Esophagus muscularis mucosa (tissue), 4 donors: ENCODE measurements around the gene POLDIP3. TPM values are rescaled to one million over a fixed set of nuclear protein-coding genes. Genes with fewer than 3 reads are reported as not detected.

ENCODE experiments used
- DNase-seq: peaks from one replicate; pipeline ENCODE4 v3.0.0-alpha.2; 2017; ENCODE audit errors: extremely low spot score
- H3K27ac ChIP-seq, 4 donors: fragments of 200-600 bp; sonication (generic); replicated peaks in 1 of 4; 1 replicate in 3 of 4; 2 replicates in 1 of 4; pipeline ENCODE4 v1.5.1; 2016 to 2019; ENCODE audit warnings: mild to moderate bottlenecking in 1 of 4
- H3K27me3 ChIP-seq, 4 donors: fragments of 200-600 bp; sonication (generic); one replicate each; pipeline versions ENCODE4 v1.5.1 to v1.6.0; 2016 to 2019
- H3K36me3 ChIP-seq, 4 donors: fragments of 200-600 bp; sonication (generic); one replicate each; pipeline ENCODE4 v1.5.1; 2016 to 2019
- H3K4me1 ChIP-seq, 4 donors: fragments of 200-600 bp; sonication (generic); one replicate each; pipeline ENCODE4 v1.5.1; 2016 to 2019
- H3K4me3 ChIP-seq, 4 donors: fragments of 200-600 bp; sonication (generic); 1 replicate in 2 of 4; 2 replicates in 2 of 4; pipeline ENCODE4 v1.5.1; 2016 to 2019; ENCODE audit warnings: mild to moderate bottlenecking in 4 of 4, moderate library complexity in 1 of 4
- H3K9me3 ChIP-seq, 4 donors: fragments of 200-600 bp; sonication (generic); 1 replicate in 3 of 4; 2 replicates in 1 of 4; pipeline ENCODE4 v1.5.1; 2016 to 2019
- CTCF ChIP-seq, 3 experiments: fragments of 200-600 bp in 2 of 3; fragments of 450-650 bp in 1 of 3; sonication (generic) in 2 of 3; IDR thresholded peaks; one replicate each; pipeline ENCODE4 v1.5.1; 2017 to 2019; ENCODE audit warnings: antibody characterized with exemption in 3 of 3, mild to moderate bottlenecking in 2 of 3, moderate library complexity in 1 of 3
- EP300 ChIP-seq: sonication (generic); formaldehyde crosslinking; IDR thresholded peaks from one replicate; pipeline ENCODE4 v1.6.1; 2017; ENCODE audit warnings: antibody characterized with exemption
- POLR2A ChIP-seq: fragments of 450-650 bp; IDR thresholded peaks from one replicate; pipeline ENCODE4 v1.6.1; 2017; ENCODE audit warnings: antibody characterized with exemption, moderate library complexity, mild to moderate bottlenecking, low read depth
- POLR2AphosphoS5 ChIP-seq, 2 donors: sonication (generic); formaldehyde crosslinking; IDR thresholded peaks; one replicate each; pipeline ENCODE4 v1.6.1; 2017; ENCODE audit warnings: antibody characterized with exemption in 2 of 2
- WGBS: methylation state at CpG from one replicate; pipeline ENCODE4 v1.1.5; 2018; 5-methylcytosine and 5-hydroxymethylcytosine counted together
- intact Hi-C: fragments of 100-400 bp; cut with DNase I; formaldehyde crosslinking; loops from one replicate; pipeline ENCODE4 v1.15.1; 2023
- total RNA-seq, 4 donors: library from RNA; depleted of rRNA; stranded (reverse); fragments of >200 nt; gene quantifications; one replicate each; pipeline versions ENCODE4 v1.1.0 to v1.2.1, GENCODE V29; 2016

The POLDIP3 gene
- total RNA-seq, 4 donors from 2014 or later = 30.6 to 47.6 (median 39.6) TPM

GRCh38 chr22:42624551-42625106 lies 9.9 kb upstream of the POLDIP3 start:
- no peak for DNase-seq
- no peak for TF ChIP-seq EP300
- no peak for TF ChIP-seq POLR2A
- no peak for TF ChIP-seq POLR2AphosphoS5 (IDR thresholded peaks at IDR 0.05)
- TF ChIP-seq CTCF (IDR thresholded peaks at IDR 0.05) = no peak
- no peak overlapping the region for H3K4me3 ChIP-seq
- H3K4me1 ChIP-seq = peaks cover 24 to 46% (median 40%) of the 10 kb centered on the region in 4 donors
- WGBS = 100% methylated on average over 1 of the region's 12 CpGs
- H3K36me3 ChIP-seq = peaks cover 42 to 93% (median 85%) of the 10 kb centered on the region in 4 donors
- no peaks in the 10 kb centered on the region for H3K9me3 ChIP-seq
- H3K27ac ChIP-seq = peak overlapping the region; percentile 10 to 62 (median 50)
- intact Hi-C loops = no loop called here
- no peaks in the 10 kb centered on the region for H3K27me3 ChIP-seq

- Histone ChIP-seq H3K9me3 (no peaks in the 10 kb centered on the region), H3K4me3 (no peak overlapping the region), H3K36me3 (peaks cover 42 to 93% (median 85%) of the 10 kb centered on the region in 4 donors), H3K27ac (peak overlapping the region; percentile 10 to 62 (median 50)), H3K27me3 (no peaks in the 10 kb centered on the region), H3K4me1 (peaks cover 24 to 46% (median 40%) of the 10 kb centered on the region in 4 donors)
- TF ChIP-seq POLR2AphosphoS5 (IDR thresholded peaks at IDR 0.05) = no peak
- no peak for TF ChIP-seq EP300
- no peak for TF ChIP-seq CTCF (IDR thresholded peaks at IDR 0.05)
- TF ChIP-seq POLR2A = no peak
- no peak for DNase-seq
- intact Hi-C loops = no loop called here
- WGBS = 53% methylated on average over 17 of the region's 29 CpGs
These were observed 9.2 kb upstream of the POLDIP3 start for GRCh38 chr22:42623756-42624441.

- Histone ChIP-seq H3K36me3 (peaks cover 37 to 90% (median 82%) of the 10 kb centered on the region in 4 donors), H3K27ac (peak overlapping the region in 3 of 4 donors; percentile 10 to 62 (median 52)), H3K27me3 (no peaks in the 10 kb centered on the region), H3K9me3 (no peaks in the 10 kb centered on the region), H3K4me3 (no peak overlapping the region), H3K4me1 (peaks cover 24 to 46% (median 40%) of the 10 kb centered on the region in 4 donors)
- intact Hi-C loops = no loop called here
- no peak for DNase-seq
- 73% methylated on average over 3 of the region's 18 CpGs for WGBS
- TF ChIP-seq POLR2AphosphoS5 (IDR thresholded peaks at IDR 0.05) (no peak), POLR2A (no peak)
These were observed 8.6 kb upstream of the POLDIP3 start for GRCh38 chr22:42623301-42623751.

- no peak for TF ChIP-seq CTCF (IDR thresholded peaks at IDR 0.05)
- no peak for TF ChIP-seq EP300
- Histone ChIP-seq H3K4me3 (no peak overlapping the region), H3K27ac (peak overlapping the region; percentile 29 to 64 (median 50)), H3K36me3 (peaks cover 25 to 78% (median 70%) of the 10 kb centered on the region in 4 donors), H3K9me3 (no peaks in the 10 kb centered on the region), H3K4me1 (peaks cover 24 to 54% (median 47%) of the 10 kb centered on the region in 4 donors), H3K27me3 (no peaks in the 10 kb centered on the region)
- WGBS = 92% methylated on average over 15 of the region's 20 CpGs
- intact Hi-C loops = no loop called here
- DNase-seq = no peak
These were observed 7.5 kb upstream of the POLDIP3 start for GRCh38 chr22:42622061-42622710.

GRCh38 chr22:42621505-42622002 lies 6.9 kb upstream of the POLDIP3 start:
- Histone ChIP-seq H3K36me3 (peaks cover 19 to 72% (median 64%) of the 10 kb centered on the region in 4 donors), H3K9me3 (no peaks in the 10 kb centered on the region), H3K4me1 (peaks cover 24 to 61% (median 54%) of the 10 kb centered on the region in 4 donors), H3K27ac (peak overlapping the region; percentile 29 to 64 (median 50)), H3K4me3 (no peak overlapping the region), H3K27me3 (no peaks in the 10 kb centered on the region)
- intact Hi-C loops = no loop called here
- TF ChIP-seq POLR2A = no peak
- peak; percentile 52 to 54 for TF ChIP-seq POLR2AphosphoS5 (IDR thresholded peaks at IDR 0.05)
- TF ChIP-seq CTCF (IDR thresholded peaks at IDR 0.05) = peak; percentile 84 to 97 (median 86)
- 69% methylated on average over 6 of the region's 11 CpGs for WGBS
- DNase-seq = no peak
